ES-I3 (cell line): ENCODE data around the gene RGSL1.

Experiments used
- H3K36me3 ChIP-seq: 2 replicates; pipeline ENCODE4 v1.6.1; 2013; ENCODE audit warnings: mild to moderate bottlenecking, low read length, control low read depth, moderate library complexity; ENCODE audit not compliant: insufficient read depth
- H3K4me1 ChIP-seq: 2 replicates; pipeline ENCODE4 v1.6.1; 2013; ENCODE audit warnings: mild to moderate bottlenecking, control low read depth, low read length; ENCODE audit not compliant: insufficient read depth
- H3K9ac ChIP-seq: 2 replicates; pipeline ENCODE4 v1.6.1; 2013; ENCODE audit warnings: low read depth, mild to moderate bottlenecking, low read length, moderate library complexity
- H3K9me3 ChIP-seq: 2 replicates; pipeline ENCODE4 v1.6.1; 2013; ENCODE audit warnings: mild to moderate bottlenecking, low read length, moderate library complexity; ENCODE audit not compliant: control insufficient read depth, insufficient read depth

The RGSL1 gene

GRCh38 chr1:182533896-182534295 lies 84.0 kb downstream of the RGSL1 start:
- no peaks in the 10 kb centered on the region for H3K4me1 ChIP-seq
- no peak overlapping the region for H3K9ac ChIP-seq
- no peaks in the 10 kb centered on the region for H3K9me3 ChIP-seq
- H3K36me3 ChIP-seq: no peaks in the 10 kb centered on the region

GRCh38 chr1:182549346-182549745 lies 99.4 kb downstream of the RGSL1 start:
- peaks cover 6% of the 10 kb centered on the region; the same call in 1 of the 2 replicates for H3K9me3 ChIP-seq
- H3K36me3 ChIP-seq: no peaks in the 10 kb centered on the region
- no peak overlapping the region for H3K9ac ChIP-seq
- H3K4me1 ChIP-seq: no peaks in the 10 kb centered on the region

DNA sequence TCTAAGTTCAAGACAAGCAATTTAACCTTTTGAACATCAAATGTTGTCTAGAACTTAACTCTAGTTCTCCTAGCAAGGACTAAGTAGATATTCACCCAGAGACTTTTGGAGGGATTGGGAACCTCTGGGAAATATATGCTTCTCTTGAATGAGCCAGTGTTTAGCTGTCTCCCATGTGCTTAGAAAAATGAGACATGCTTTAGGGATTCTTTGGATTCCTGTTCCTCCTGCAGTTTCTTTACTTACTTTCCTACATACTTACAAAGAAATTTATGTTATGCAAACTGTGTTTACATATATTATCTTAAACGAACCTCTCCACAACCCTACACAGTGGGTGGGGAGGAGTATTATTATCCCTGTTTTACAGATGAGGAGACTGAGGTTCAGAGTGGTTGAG lies 99.9 kb downstream of the RGSL1 start:
- Histone ChIP-seq H3K9me3 (peaks cover 6% of the 10 kb centered on the region; the same call in 1 of the 2 replicates), H3K9ac (no peak overlapping the region), H3K4me1 (no peaks in the 10 kb centered on the region), H3K36me3 (no peaks in the 10 kb centered on the region)

- peaks cover 6% of the 10 kb centered on the region; the same call in 1 of the 2 replicates for H3K9me3 ChIP-seq
- no peaks in the 10 kb centered on the region for H3K4me1 ChIP-seq
- H3K36me3 ChIP-seq: no peaks in the 10 kb centered on the region
- no peak overlapping the region for H3K9ac ChIP-seq
These were observed 102.6 kb downstream of the RGSL1 start for GRCh38 chr1:182552527-182552926.

DNA sequence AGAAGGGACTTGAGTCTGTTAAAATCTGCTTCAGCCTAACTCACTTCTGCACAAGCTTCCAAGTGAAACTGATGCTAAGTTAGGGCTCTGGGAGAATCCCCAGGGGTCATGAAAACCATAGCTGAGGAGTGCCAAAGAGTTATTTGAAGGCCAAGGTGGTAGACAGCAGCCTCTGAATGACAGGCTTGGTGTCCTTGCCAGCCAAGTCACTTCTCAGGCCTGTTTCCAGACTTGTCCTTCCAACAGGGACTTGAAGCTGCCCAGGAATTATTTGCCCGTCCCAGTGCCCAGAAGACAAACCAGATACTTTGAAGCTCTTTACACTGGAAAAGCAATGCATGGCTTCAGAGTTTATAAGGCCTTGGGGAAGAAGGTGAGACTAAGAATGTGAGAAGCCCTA lies 105.5 kb downstream of the RGSL1 start:
- Histone ChIP-seq H3K9me3 (peaks cover 6% of the 10 kb centered on the region; the same call in 1 of the 2 replicates), H3K9ac (no peak overlapping the region), H3K36me3 (no peaks in the 10 kb centered on the region), H3K4me1 (no peaks in the 10 kb centered on the region)

- no peak overlapping the region for H3K9ac ChIP-seq
- H3K36me3 ChIP-seq: no peaks in the 10 kb centered on the region
- H3K9me3 ChIP-seq: peaks cover 6% of the 10 kb centered on the region; the same call in 1 of the 2 replicates
- H3K4me1 ChIP-seq: no peaks in the 10 kb centered on the region
These were observed 106.3 kb downstream of the RGSL1 start for GRCh38 chr1:182556279-182556678.

GRCh38 chr1:182560392-182560984 lies 110.5 kb downstream of the RGSL1 start:
- Histone ChIP-seq H3K9me3 (no peaks in the 10 kb centered on the region), H3K36me3 (no peaks in the 10 kb centered on the region), H3K4me1 (no peaks in the 10 kb centered on the region), H3K9ac (no peak overlapping the region)

GRCh38 chr1:182561456-182561855 lies 111.5 kb downstream of the RGSL1 start:
- Histone ChIP-seq H3K4me1 (no peaks in the 10 kb centered on the region), H3K9ac (no peak overlapping the region)

GRCh38 chr1:182563095-182563494 lies 113.1 kb downstream of the RGSL1 start:
- no peaks in the 10 kb centered on the region for H3K9me3 ChIP-seq
- H3K9ac ChIP-seq: no peak overlapping the region
- no peaks in the 10 kb centered on the region for H3K4me1 ChIP-seq
- H3K36me3 ChIP-seq: no peaks in the 10 kb centered on the region

More at GRCh38 chr1:182561456-182561855, 111.5 kb downstream of the RGSL1 start:
- H3K36me3 ChIP-seq: no peaks in the 10 kb centered on the region
- H3K9me3 ChIP-seq: no peaks in the 10 kb centered on the region

- Histone ChIP-seq H3K4me1 (no peaks in the 10 kb centered on the region), H3K9me3 (no peaks in the 10 kb centered on the region), H3K9ac (no peak overlapping the region), H3K36me3 (no peaks in the 10 kb centered on the region)
These were observed 114.6 kb downstream of the RGSL1 start for GRCh38 chr1:182564406-182565004.

- Histone ChIP-seq H3K9ac (no peak overlapping the region), H3K36me3 (no peaks in the 10 kb centered on the region), H3K4me1 (no peaks in the 10 kb centered on the region), H3K9me3 (no peaks in the 10 kb centered on the region)
These were observed 115.6 kb downstream of the RGSL1 start for GRCh38 chr1:182565537-182565936.

- no peaks in the 10 kb centered on the region for H3K9me3 ChIP-seq
- no peaks in the 10 kb centered on the region for H3K36me3 ChIP-seq
- H3K4me1 ChIP-seq: no peaks in the 10 kb centered on the region
- no peak overlapping the region for H3K9ac ChIP-seq
These were observed 117.7 kb downstream of the RGSL1 start for GRCh38 chr1:182567629-182568028.

DNA sequence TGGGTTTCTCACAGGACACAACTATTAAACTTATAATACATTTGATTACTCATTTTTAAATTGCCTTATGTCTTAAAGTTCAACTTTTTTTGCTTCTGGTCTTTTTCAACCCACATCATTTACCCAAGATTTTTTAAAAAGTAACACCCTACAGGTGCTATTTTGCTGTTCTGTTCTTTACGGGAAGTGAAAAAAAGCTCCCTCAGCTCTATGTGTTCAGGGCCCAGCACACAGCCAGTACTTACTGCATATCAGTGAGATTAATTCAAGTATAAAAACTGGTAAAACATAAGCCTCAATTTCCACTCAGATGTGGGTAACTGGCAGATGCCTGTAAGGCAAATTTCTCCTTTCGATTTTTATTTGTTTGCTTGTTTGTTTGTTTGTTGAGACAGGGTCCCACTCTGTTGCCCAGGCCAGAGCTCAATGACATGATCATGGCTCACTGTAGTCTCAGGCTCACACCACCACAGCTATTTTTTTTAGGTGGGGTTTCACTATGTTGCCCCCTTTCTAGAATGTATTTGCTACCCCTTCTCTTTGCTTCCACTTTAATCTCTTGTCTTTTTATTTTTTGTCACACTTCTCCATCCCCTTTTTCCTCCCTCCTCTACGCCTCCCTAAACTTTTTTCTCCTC lies 118.8 kb downstream of the RGSL1 start:
- H3K9ac ChIP-seq: no peak overlapping the region
- H3K4me1 ChIP-seq: no peaks in the 10 kb centered on the region
- no peaks in the 10 kb centered on the region for H3K36me3 ChIP-seq
- no peaks in the 10 kb centered on the region for H3K9me3 ChIP-seq

DNA sequence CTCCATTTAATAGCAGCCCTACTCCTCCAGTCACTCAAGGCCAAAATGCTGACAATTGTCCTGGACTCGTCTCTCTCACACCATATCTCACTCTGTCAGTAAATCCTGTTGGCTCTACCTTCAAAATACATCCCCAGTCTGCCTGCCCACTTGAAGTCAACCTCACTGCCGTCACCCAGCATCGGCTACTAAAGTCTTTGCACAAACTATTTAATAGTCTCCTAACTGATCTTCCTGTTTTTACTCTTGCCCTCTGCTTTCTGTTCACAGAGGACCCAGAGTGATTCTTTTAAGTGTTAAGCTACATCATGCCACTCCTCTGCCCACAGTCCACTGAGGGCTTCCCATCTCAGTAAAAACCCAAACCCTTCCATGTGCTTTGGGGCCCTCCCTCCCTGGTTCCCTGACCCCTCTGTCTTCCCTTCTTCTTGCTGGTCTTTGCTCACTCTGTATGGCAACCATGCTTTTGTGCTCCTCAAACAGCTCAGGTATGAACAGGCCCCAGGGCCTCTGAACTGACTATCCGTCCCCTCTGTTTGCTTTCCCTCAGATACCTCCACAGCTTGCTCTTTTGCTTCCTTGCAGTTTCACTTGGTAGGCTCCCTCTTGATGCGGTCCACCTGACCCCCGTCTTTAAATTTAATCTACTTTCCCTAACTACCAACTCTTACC lies 120.1 kb downstream of the RGSL1 start:
- H3K4me1 ChIP-seq: no peaks in the 10 kb centered on the region
- H3K36me3 ChIP-seq: no peaks in the 10 kb centered on the region
- H3K9ac ChIP-seq: no peak overlapping the region
- H3K9me3 ChIP-seq: no peaks in the 10 kb centered on the region

GRCh38 chr1:182570611-182570970 lies 120.6 kb downstream of the RGSL1 start:
- Histone ChIP-seq H3K9ac (no peak overlapping the region), H3K36me3 (no peaks in the 10 kb centered on the region)

More at GRCh38 chr1:182570611-182570970, 120.6 kb downstream of the RGSL1 start:
- no peaks in the 10 kb centered on the region for H3K4me1 ChIP-seq
- H3K9me3 ChIP-seq: no peaks in the 10 kb centered on the region
